Measurements from ENCODE around the gene USP17L26.
"Not testable (repeated sequence)": the region's sequence is repeated elsewhere in the genome, so short reads cannot be mapped to it uniquely, and the experiment has no call there.

The USP17L26 gene

DNA sequence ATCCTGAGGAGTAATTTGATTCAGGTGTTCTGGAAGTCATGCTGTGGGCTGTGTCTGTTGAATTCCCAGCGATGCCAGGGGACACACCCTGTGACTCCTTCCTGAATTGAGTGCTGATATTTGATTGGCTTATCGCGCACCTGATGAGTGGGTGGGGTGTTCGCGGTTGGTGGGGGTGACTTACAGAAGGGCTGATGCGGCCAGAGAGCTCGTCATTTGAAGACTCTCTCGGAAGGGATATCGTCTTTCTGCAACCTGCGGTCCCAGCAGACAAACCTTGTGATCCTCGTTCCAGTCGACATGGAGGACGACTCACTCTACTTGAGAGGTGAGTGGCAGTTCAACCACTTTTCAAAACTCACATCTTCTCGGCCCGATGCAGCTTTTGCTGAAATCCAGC lies at the start of gene USP17L26:
Gene USP17L26, plus strand, starts transcription at position 301 of the 400 bp plus-strand sequence. Its CDS starts 0 bp downstream, at position 301.
- DNase-seq, result not testable (repeated sequence)

GRCh38 chr4:9324191-9324590 lies 10.3 kb upstream of the USP17L26 start:
- DNase-seq, result not testable (repeated sequence)

GRCh38 chr4:9324865-9325264 lies 9.6 kb upstream of the USP17L26 start, which contains the start of gene USP17L24:
Gene USP17L24, plus strand, starts transcription at chr4:9325165. Its CDS starts 0 bp downstream, at chr4:9325165.
- not testable (repeated sequence) for DNase-seq

GRCh38 chr4:9329611-9330010 lies 4.8 kb upstream of the USP17L26 start, which contains the start of gene USP17L25:
Gene USP17L25, plus strand, starts transcription at chr4:9329911. Its CDS starts 0 bp downstream, at chr4:9329911.
- DNase-seq, result not testable (repeated sequence)

GRCh38 chr4:9339103-9339502 lies 4.6 kb downstream of the USP17L26 start, which contains the start of gene USP17L5:
Gene USP17L5, plus strand, starts transcription at chr4:9339403. Its CDS starts 0 bp downstream, at chr4:9339403.
- DNase-seq, result not testable (repeated sequence)

DNA sequence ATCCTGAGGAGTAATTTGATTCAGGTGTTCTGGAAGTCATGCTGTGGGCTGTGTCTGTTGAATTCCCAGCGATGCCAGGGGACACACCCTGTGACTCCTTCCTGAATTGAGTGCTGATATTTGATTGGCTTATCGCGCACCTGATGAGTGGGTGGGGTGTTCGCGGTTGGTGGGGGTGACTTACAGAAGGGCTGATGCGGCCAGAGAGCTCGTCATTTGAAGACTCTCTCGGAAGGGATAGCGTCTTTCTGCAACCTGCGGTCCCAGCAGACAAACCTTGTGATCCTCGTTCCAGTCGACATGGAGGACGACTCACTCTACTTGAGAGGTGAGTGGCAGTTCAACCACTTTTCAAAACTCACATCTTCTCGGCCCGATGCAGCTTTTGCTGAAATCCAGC lies 9.4 kb downstream of the USP17L26 start, which contains the start of gene USP17L27:
Gene USP17L27, plus strand, starts transcription at position 301 of the 400 bp plus-strand sequence. Its CDS starts 0 bp downstream, at position 301.
- not testable (repeated sequence) for DNase-seq

DNA sequence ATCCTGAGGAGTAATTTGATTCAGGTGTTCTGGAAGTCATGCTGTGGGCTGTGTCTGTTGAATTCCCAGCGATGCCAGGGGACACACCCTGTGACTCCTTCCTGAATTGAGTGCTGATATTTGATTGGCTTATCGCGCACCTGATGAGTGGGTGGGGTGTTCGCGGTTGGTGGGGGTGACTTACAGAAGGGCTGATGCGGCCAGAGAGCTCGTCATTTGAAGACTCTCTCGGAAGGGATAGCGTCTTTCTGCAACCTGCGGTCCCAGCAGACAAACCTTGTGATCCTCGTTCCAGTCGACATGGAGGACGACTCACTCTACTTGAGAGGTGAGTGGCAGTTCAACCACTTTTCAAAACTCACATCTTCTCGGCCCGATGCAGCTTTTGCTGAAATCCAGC lies 14.1 kb downstream of the USP17L26 start, which contains the start of gene USP17L28:
Gene USP17L28, plus strand, starts transcription at position 301 of the 400 bp plus-strand sequence. Its CDS starts 0 bp downstream, at position 301.
- DNase-seq, result not testable (repeated sequence)

- not testable (repeated sequence) for DNase-seq
These were observed 16.4 kb downstream of the USP17L26 start for GRCh38 chr4:9350866-9351265.

DNA sequence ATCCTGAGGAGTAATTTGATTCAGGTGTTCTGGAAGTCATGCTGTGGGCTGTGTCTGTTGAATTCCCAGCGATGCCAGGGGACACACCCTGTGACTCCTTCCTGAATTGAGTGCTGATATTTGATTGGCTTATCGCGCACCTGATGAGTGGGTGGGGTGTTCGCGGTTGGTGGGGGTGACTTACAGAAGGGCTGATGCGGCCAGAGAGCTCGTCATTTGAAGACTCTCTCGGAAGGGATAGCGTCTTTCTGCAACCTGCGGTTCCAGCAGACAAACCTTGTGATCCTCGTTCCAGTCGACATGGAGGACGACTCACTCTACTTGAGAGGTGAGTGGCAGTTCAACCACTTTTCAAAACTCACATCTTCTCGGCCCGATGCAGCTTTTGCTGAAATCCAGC lies 18.9 kb downstream of the USP17L26 start, which contains the start of gene USP17L29:
Gene USP17L29, plus strand, starts transcription at position 301 of the 400 bp plus-strand sequence. Its CDS starts 0 bp downstream, at position 301.
- not testable (repeated sequence) for DNase-seq

- not testable (repeated sequence) for DNase-seq
These were observed 28.4 kb downstream of the USP17L26 start, which contains the start of gene USP17L30 for GRCh38 chr4:9362829-9363228. Gene USP17L30, plus strand, starts transcription at chr4:9363129. Its CDS starts 0 bp downstream, at chr4:9363129.

GRCh38 chr4:9379881-9380280 lies 45.4 kb downstream of the USP17L26 start:
- DNase-seq, result not testable (repeated sequence)

DNA sequence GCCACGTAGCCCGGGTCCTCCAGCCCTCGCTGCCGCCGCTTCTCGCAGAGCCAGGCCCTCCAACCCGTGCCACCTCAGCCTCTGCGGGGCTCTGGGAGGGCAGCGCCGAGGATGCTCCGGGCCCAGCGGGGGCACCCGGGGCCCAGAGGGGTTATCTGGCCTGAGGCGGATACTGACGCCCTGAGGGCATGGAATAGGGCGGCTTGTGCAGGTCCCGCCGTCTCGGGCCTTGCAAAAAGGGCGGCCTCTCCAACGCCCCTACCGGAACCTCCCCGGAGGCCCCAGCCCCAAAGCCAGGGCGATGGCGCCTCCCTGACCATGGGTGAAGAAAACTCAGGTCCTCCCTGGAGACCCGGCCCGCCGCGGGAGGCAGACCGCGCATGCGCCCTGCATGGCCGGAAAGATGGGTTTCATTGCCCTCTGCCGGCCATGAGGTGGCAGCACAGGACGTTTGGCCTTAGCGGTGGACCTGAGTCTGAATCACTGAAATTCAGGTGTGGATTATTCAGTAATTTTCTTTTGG lies 46.6 kb downstream of the USP17L26 start:
- not testable (repeated sequence) for DNase-seq

DNA sequence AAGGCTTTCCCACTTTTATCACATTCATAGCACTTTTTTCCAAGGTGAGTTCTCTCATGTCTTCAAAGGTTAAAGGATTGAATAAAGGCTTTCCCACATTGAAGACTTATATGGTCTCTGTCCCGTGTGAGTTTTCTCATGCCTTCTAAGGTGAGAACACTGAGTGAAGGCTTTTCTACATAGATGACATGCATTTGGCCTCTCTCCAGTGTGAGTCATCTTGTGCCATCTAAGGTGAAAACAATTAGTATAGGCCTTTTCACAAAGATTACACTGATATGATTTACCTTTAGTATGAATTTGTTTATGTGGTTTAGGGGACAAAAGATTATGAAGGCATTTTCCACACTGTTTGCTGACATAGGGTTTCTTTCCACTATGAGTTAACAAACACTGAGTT lies 49.7 kb downstream of the USP17L26 start:
- no peak for DNase-seq
